Hematopoietic multipotent progenitor cell treated with erythropoietin and hydrocortisone succinate and interleukin-3 and kit ligand, for 8 days (in vitro differentiated cells): ENCODE data around the gene RASGRF1.

Experiments
- DNase-seq: peaks from one replicate; pipeline ENCODE4 v3.0.0-alpha.2; 2015

RASGRF1 gene

DNA sequence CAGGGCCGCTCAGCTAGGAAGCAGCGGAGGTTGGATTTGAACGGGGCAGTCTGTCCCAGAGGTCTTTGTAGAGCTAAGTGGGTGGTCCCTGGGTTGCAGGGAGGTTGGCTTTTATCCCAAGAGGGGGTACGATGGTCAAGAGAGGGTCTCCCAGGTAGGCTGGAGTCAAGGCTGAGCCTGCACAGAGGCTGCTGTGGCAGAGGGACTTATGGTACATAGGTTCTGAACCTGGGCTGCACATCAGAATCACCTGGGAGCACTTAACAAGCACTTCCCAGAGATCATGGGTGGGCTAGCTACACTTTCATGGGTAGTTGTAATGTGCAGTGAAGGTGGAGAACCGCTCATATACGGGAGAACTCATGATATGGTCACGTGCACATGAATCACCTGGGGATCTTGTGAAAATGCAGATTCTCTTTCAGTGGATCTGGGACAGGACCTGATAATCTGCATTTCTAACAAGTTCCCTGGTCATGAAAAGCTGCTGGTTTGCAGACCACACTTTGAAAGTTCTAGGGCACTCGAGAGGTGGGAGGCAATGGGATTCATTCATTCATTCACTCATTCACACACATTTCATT lies 2.9 kb upstream of the RASGRF1 start:
- DNase-seq = no peak

DNA sequence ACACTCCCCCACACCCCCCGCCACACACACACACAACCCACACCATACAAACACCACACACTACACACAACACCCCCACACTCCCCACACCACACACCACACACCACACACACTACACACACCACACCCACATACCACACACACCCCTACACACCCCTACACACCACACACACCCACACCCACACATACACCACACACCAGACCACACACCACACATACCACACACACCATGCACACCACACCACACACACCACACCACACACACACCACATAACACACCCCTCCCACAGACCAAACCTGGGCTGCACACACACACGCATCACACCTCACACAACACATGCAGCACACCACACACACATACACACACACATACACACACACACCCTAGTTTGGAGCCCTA lies 1.8 kb upstream of the RASGRF1 start:
- no peak for DNase-seq

DNA sequence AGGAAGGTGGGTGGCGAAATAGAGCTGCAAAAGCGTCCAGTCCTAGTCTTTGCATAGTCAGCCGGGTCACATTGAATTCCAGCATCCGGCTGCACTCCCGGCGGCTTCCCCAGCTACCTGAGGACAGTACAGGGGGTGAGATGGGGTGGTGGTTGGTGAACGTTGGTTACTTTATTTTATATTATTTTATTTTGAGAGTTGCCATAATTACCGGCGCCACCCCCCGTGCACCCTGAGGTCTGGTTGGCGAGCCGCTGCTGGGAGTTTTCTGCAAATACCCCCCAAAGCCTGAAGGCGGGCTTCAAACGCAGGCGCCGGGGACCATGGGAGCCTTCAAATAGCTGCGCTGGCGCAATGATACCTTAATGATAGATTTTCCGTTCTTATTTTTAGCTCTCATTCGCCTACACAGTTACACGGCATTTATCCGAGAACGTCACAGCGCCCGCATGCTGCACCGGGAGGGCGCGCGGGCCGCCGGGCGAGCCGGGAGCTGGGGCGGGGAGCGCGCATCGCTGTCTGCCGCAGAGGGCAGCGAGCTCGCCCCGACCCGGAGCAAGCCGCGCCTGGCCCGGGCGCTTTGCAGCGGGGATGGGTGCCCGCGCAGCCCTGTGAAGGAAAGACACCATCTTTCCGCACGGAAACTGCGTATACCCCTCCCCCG lies 756 bp upstream of the RASGRF1 start:
- DNase-seq = no peak

DNA sequence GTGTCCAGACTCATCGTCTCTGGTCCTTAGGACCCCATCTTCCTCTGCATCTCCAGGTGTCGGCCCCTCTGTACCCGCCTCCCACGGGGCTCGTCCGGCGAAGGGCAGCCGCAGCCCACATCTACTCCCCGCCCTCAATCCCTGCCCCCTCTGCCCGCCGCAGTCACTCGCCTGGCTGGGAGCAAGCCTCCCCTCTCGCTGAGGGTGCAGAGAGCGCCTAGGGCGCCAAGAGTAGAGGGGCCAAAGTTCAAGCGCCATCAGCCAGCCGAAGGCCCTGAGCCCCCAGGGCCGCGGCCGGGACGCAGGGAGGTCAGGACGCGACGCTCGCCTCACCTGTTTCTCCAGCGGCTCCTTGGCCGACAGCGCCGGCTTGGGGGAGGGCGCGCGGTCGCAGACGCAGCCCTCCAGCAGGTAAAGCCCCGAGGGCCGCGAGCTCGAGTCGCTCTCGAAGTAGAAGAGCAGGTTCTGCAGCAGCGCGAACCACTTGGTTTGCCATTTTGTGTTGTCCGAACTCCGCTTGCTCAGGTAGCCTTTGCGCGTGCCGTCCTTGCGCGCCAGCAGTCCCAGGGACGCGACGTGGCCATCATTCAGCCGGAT lies 592 bp downstream of the RASGRF1 start:
- no peak for DNase-seq

DNA sequence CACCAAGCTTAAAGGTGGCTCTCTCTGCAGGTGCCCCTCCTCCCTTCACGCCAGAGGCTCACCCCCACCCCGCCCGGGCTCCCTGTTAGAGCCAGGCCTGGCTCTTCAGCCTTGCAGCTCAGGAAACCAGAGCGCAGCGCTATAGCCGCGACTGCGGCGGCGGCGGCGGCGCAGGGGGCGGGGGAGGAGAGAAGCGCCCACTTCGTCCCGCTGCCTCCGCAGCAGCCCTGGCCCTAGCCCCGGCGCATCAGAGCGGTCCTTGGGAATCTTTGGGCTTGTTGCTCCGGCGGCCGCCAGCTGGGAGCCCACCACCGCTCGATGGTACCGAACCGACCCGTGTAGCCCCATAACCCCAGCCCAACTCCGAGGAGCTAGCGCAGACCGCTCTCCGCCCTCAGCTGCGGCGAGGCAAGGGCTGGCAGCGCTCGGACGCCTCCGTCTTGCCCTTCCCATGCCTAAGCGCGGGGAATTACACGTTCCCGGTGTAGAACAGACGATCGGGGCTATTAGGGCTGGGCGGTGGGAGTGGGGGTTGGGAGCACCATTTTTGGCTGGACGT lies 1.2 kb downstream of the RASGRF1 start:
- no peak for DNase-seq

DNA sequence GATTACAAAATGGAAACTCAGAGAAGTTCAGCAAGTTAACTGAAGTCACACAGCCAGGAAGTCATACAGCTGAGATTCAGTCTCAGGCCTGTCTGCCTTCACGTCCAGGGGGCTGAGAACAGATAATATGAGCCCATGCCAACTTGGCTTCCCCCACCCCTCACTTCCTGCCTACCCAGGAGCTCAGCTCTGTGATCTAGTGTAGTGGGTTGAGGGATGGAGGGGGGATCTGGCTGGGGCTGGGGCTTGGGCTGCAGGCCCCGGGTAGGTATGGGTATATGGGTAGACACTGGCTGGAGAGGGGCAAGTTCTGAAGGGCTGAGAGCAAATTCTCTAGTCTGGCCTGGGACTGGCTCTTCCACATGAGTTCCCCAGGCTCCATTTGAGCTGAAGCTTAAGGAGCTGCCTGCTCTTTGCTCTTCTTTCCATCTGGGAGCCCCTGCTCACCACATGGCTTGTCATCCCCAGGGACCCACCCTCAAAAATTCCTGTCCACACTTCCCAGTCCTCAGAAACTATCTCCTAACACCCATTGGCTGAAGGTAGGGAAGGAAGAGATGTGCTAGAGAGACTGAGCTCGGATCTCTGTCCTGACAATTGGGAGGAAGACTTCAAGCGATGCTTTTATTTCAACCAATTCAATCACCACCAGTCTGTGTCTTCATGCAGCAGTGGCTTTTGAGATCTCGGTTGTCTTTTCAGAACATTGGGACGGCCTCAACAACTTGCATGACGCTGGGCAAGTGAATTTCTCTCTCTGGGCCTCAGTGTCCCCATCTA lies 2.0 kb downstream of the RASGRF1 start:
- DNase-seq = no peak

DNA sequence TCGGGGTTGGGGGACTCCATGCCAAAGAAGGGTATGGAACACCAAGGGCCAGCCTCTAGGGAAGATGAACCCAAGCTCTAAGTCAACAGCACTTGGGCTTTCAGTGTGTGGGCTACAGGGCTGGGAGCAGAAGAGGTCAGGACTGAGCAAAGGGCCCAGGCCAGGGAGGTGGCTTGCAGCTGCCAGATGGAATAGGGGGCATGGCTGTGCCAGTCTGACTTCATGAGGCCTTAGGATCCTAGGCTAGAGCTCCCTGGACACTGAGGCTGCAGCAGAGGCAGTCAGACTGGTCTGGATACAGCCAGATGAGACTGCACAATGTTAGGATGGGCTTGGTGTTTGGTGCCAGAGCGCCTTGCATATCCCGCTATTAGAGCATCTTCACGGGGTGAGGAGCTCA lies 3.8 kb downstream of the RASGRF1 start:
- DNase-seq = no peak

DNA sequence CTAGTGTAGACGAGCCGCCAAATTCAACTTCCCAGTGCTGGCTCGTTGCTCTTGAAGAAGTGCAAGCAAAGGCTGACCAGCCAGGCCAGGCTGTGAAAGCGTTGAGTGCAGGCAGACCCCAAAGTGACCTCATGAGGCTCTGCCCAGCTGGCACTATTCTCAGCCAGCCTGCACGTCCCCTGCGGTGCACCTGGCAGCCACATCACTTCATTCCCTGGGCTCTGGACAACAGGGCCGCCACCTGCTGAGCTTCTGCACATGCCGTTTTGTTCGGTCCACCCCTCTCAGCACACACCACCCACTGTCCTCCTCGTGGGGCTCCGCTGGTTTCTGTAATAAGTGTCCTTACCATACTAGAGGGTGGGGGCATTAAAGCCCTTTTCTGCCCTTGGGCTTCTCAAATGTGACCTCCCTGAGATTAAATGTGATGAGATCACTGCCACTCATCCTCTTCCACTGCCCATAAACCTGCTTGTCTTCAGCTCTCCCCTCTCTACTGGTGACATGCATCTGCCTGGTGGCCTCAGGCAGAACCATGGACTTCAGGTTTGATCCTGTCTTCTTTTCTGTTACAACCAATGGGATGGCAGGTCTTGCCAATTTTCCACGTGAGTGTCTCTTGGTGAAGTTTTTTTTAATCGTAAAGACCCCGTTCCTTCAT lies 6.1 kb downstream of the RASGRF1 start:
- DNase-seq = no peak

DNA sequence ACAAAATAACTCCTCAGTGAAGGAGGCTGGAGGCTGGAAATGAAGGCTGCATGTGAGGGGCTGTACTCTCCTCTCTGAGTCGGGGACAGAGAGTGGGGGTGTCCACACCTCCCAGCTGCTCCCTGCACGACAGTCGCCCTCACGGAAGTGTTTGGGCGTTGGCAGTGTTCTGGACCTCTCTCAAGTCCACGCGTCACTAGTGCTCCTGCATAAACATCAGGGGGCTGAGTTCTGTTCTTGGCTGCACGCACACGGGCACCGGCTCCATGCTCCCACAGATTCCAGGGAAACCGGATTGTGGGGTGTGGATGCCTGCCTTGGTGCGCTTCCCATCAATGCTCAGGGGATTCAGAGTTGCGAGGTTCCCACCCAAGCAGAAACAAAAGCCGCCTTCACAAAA lies 7.4 kb downstream of the RASGRF1 start:
- no peak for DNase-seq

DNA sequence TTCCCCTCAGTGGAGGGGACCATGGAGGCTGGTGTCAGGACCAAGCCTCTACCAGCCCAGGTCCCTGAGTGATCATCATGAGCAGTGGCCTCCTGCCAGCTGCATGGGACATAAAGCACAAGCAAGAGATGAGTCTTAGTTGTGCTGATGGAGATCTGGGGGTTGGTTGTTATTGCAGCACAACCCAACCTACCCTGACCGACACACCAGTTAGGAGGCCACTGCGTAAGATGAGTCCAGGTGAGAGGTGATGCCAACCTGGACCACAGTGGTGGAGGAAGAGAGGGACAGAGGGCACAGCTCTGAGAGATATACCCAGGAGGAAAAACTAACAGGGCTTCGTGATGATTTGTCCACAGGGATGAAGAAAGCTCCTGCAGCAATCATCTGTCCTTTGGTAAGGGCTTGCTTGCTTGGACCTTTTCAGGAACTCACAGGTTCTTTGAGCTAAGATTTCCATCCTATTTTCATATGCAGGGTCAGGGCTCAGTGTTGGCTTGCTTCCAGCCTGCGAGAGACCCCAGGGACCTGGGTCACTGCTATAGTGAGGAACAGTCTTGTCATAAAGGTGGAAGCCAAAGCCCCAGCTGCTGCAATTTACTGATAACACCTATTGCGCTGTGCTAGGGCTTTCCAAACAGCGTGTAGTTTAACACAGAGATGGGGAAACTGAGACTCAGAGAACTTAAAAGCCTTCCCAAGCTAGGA lies 8.1 kb downstream of the RASGRF1 start:
- DNase-seq = no peak

DNA sequence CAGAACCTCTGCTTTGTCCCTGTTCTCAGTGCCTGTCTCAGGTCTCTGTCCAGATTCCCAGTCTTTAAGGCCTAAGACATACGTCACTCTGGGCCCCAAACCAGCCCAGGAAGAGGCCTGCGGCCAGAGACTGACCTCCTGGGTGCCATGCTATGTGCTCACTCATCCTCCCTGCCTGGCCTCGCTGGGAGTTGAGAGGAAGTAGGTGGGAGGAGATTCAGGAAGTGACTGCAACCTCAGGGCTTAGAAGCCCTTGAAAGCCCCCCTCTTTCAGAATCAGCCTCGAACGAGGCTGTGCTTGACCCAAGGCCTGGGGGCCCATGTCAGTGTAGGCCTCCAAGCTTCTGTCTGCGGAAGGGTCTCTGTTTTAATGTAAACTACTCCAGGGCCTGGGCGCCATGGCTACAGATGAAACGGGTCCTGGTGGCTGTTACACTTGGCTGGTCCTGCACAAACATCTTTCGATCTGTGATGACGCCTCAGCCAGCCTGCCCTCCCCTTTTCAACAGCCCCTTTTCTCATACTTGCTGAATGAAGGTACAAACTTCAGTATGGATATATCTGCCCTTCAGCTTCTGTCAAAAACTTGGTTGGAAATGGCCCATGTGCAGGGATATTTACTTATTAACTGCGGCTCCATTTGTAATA lies 11.7 kb downstream of the RASGRF1 start:
- no peak for DNase-seq

DNA sequence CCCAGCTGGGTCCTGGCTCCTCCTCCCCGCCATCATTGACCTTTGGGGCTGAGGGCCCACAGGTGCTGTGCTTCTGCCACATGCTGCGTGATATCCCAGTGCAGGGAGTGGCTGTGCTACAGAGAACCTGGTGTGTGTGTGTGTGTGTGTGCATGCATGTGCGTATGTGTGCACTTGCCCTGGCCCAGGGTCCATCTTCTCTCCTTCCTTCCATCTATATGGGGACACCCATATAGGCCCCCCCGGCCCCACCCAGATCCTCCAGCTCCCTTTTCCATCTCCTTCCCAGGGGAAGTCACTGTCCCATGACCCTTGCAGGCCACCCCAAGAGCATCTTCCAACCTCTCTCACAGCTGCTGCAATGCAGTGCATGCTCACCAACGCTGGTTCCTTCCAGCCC lies 12.6 kb downstream of the RASGRF1 start:
- no peak for DNase-seq

DNA sequence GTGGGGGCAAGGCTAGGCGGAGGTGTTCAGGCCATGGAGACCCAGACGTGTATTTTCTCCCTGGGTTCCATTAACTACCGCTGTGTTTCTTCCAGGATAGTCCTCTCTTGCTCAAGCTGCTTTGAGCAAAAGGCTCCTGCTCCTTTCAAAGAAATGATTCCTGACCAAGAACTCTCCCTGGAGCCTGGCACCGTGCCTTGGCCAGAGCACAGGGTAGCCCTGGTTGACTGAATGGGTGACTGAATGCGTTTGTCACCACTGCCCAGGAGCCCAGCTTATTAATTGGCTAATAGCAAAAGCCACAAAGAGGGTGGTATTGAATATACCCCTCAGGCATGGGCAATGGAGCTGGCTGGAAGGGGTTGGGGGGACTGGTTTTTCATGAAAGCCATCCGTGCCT lies 13.9 kb downstream of the RASGRF1 start:
- DNase-seq = no peak

DNA sequence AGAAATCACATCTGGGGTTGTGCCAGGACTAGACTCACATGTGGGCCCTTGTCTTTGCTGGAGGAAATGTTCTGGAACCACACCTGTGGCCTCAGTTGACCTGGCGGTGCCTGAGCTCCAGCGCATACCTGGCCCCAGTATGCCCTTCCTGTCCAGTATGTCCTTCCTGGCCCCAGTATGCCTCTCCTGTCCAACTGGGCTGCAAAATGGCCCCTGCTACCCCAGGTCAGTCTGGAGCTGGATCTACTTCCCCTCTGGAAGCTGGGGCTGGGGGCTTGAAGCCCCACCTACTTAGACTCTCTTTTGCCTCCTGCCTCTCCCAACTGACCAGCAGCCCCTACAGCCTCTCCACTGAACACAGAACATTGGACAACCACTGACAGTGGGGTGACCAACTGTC lies 15.3 kb downstream of the RASGRF1 start:
- no peak for DNase-seq

DNA sequence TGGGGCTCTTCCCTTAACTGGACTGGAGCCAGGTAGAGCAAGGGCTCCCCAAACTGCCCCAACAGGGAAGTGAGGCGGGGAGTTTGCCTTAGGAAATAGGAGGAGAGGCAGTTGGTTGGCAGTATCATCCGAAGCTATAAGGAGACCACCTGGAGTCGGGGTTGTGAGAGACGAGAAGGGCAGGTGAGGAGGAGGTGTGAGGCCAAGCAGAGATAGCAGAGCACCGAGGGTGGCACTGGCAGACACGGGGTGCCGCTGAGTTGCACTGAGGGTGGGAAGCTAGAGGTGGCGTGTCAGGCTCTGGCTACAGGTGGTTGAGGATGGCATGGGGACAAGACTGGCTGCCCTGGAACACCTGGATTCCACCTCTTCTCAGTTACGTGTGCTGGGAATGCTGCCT lies 17.2 kb downstream of the RASGRF1 start:
- no peak for DNase-seq

DNA sequence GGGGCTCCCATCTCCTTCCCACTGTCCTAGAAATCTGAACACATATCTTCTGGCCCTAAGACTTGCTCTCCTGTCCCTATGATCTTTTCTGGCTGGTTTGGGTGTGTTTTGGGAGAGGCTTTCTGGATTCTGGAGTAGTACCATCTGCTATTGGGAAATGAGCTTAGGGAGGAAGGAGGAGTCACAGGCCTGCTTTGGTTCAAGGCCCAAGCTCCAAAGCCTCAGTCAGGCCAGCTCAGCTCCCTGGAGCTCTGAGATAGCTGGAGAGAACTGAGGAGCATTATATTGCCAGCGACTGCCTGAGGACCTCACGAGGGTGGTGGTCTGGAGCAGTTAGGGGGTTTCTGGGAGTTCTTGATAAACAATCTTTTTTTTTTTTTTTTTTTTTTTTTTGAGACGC lies 18.7 kb downstream of the RASGRF1 start:
- no peak for DNase-seq

DNA sequence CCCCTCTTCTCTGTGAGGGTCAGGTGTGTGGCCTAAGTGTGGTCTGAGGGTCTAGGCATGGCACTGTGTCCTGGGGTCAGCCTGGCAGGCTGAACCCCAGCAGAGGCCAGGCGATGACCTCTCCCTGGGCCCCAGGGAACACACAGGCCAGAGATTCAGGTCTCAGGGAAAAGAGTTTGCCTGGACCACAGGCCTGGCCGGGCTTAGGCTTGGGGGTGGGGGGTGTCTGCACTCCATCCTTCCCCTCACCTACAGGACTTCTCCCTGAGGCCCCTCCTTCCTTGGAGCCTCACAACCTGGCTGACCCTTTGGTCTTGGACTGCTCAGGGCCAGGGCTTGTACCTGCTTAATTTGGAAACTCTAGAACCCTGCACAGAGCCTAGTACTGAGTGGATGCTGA lies 21.8 kb downstream of the RASGRF1 start:
- DNase-seq = no peak

DNA sequence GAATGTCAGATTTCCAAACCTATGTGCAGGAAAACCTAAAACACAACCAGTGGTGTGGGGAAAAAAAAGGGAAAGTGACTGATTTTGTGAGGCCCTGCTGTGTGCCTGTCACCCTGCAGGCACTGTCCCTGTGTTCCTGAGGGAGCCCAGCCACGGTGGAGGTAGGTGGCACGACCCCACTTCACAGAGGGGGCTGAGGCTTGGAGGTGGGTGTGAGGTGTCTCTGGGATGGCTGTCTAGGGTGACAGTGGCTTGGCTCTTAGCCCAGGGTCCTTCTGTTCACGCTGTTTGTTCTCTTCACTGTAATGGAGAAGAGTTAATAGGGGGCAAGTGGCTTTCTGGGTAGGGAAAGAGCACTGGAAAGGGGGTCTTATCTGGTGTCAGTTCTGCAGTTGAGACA lies 22.6 kb downstream of the RASGRF1 start:
- no peak for DNase-seq

DNA sequence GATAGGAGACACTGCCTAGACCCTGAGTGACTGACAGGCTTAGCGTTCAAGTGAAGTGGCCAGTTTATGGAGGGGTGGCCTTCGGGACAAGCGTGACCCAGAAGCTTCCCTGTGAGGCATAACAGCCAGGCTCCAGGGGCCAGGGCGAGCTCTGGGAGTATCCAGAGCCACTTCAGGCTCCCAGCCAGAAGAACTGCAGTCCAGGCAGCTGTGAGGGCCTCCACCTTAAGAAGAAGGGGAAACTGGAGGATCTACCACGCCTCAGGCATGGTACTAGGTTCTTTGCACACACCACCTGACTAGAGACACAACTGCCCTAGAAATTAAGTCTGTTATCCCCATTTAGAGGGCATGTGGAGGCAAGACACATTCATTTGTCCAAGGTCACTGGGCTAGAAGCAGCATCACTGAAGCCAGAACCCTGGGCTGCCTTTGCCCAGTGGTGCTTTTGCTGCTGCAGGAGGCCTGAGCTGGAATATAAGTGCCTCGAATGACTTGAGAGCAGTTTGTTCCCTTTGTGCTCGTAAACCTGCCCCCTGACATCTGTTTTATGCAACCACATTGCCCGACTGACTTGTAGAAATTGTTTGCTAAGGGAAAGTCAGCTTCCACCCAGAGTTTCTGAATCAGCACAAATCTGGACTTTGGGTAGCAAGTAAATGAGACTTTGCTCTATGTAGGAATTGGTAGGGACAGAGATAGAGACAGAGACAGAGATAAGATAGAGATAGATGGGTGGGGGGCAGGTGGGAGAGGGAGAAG lies 23.3 kb downstream of the RASGRF1 start:
- DNase-seq = no peak

DNA sequence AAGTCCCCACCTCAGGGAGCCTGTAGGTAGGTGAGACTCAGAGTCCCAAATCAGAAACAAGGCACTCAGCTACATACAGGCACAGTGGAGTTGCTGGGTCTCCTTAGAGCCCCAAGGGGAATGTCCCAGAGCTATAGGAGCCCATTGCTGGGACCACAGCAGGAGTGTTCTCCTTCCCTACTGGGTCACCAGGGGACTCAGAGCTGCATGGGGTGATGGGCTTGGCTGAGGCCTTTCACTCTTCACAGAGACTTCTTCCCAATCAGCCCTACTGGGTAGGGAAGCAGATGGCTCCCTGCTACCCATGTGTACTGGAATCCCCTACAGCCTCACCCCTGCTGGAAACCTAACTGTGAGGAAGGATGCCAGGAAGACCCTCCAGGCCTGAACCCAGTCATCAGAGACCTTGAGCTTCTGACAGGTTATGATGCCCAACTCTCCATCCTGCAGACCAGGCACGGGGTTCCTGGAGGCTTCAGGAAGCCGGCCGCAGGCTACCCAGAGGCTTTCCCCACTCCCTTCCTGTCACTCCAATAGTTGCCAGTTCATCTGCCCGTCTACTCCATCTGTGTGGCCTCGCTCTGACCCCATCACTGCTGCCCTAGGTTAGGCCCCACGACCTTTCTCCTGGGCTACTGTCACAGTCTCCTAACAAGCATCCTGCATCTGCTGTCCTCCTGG lies 24.0 kb downstream of the RASGRF1 start:
- DNase-seq = no peak
